AG10803 (cell line): ENCODE data around the gene GLRX5.

Source experiments
- DNase-seq: peaks from one replicate; pipeline ENCODE4 v3.0.0; 2010; ENCODE audit warnings: low read depth
- H3K4me3 ChIP-seq: 2 replicates; pipeline ENCODE4 v1.5.1; 2011; ENCODE audit warnings: mild to moderate bottlenecking, low read length, control low read depth
- TF ChIP-seq, protein P1 (sequence below): conservative IDR thresholded peaks from 2 replicates; pipeline ENCODE4 v1.5.1; 2011; ENCODE audit warnings: mild to moderate bottlenecking, low read length, control low read depth, inconsistent platforms

GLRX5 gene

DNA sequence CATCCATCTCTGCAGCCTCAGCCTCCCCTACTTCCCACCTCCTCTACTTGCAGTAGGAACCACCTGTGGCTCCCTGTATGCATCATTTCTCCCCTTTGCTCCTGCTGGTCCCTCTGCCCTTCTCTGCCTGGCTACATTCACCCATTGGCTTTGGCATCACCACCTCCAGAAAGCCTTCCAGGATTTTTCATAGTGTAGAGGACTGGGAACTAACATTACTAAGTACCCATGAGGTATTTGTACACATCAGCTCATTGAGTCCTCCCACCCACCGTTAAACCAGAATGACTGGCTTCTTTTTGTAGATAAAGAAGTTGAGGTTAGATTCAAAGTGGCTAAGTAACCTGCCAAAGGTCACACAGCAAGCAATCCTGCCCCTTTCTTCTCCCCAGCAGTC is 35.5 kb upstream of the GLRX5 start:
- TF ChIP-seq, protein P1, sequence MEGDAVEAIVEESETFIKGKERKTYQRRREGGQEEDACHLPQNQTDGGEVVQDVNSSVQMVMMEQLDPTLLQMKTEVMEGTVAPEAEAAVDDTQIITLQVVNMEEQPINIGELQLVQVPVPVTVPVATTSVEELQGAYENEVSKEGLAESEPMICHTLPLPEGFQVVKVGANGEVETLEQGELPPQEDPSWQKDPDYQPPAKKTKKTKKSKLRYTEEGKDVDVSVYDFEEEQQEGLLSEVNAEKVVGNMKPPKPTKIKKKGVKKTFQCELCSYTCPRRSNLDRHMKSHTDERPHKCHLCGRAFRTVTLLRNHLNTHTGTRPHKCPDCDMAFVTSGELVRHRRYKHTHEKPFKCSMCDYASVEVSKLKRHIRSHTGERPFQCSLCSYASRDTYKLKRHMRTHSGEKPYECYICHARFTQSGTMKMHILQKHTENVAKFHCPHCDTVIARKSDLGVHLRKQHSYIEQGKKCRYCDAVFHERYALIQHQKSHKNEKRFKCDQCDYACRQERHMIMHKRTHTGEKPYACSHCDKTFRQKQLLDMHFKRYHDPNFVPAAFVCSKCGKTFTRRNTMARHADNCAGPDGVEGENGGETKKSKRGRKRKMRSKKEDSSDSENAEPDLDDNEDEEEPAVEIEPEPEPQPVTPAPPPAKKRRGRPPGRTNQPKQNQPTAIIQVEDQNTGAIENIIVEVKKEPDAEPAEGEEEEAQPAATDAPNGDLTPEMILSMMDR, result no peak

DNA sequence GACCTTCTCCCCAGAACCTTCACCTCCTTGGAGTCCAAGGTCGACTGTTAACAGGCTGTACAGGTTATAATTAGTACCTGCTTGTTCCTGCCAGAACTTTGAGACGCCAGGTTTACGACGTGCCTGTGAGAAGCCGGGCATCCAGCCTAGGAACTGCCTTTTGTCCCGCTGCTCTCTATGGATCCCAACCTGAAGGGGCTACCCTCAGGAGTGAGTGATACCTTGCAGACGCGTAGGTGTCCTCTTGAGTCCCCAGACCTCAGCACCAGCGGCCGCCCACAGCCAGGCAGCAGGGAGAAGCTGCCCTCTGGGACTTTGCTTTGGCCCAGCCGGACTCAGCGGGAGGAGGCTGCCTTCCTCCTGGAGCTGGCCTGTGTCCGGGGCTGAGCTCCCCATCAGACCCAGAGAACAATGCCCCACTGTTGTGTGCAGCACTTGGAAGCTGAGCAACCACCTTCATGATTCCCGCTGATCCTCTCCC is 34.6 kb upstream of the GLRX5 start:
- DNase-seq, result no peak
- H3K4me3 ChIP-seq, result no peak overlapping the region
- TF ChIP-seq, protein P1, result no peak

More for the DNA sequence above, 35.5 kb upstream of the GLRX5 start:
- DNase-seq, result no peak
- H3K4me3 ChIP-seq, result no peak overlapping the region

DNA sequence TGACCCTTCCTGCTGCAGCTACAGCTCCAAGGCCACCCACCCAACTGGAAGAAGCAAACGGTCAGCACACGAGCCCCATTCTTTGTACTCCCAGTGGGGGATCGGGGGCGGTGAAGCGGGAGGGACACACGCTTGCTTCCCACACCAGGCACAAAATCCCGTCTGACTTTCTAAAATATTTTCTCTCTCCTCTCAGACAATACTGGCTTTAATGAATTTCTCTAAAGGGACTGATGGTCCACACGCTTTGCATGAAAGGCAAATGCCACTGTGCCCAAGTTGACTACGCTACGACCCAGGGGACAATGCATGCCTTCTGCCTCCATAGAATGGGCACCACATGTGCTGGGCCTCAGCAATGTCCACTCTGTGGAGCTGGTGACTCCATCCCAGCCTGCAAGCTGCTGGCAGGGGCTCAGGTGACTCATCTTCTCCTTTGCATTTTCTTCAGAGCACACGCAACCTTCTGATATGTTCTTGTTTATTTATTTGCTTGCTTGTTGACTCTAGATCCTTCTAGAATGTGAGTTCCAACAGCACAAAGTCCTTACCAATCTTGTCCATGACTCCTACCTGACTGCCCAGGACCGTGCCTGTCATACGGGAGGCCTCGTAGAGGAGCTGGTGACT is 34.0 kb upstream of the GLRX5 start:
- peak; percentile 85 for DNase-seq
- no peak overlapping the region for H3K4me3 ChIP-seq
- TF ChIP-seq, protein P1, result no peak; the same call in 1 of the 2 replicates

DNA sequence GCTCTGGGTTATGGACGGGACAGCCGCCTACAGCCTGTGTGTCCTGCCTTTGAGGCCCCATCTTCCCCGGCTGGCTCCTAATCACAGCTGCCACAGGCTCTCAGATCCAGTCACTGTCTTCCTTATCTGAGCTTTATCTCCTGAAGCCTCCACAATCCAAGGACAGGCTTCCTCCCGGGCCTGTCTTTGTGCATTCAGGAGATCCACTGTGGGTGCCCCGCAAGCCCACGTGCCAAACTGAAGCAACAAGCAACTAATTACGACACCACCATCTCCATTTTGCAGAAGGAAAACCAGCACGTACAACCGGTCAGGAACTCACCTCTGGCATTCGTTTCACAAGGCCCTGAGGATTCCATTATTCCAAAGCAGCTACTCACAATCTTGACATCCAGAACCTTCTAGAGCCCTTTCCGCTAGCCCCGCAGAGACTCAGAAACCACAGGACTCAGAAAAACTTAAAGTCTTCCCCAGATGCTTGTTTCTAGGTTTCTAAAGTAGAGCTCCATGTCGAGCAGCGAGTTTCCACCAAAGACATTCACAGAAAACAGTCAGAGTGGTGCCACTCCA is 32.4 kb upstream of the GLRX5 start:
- TF ChIP-seq, protein P1, result no peak
- no peak for DNase-seq
- no peak overlapping the region for H3K4me3 ChIP-seq

DNA sequence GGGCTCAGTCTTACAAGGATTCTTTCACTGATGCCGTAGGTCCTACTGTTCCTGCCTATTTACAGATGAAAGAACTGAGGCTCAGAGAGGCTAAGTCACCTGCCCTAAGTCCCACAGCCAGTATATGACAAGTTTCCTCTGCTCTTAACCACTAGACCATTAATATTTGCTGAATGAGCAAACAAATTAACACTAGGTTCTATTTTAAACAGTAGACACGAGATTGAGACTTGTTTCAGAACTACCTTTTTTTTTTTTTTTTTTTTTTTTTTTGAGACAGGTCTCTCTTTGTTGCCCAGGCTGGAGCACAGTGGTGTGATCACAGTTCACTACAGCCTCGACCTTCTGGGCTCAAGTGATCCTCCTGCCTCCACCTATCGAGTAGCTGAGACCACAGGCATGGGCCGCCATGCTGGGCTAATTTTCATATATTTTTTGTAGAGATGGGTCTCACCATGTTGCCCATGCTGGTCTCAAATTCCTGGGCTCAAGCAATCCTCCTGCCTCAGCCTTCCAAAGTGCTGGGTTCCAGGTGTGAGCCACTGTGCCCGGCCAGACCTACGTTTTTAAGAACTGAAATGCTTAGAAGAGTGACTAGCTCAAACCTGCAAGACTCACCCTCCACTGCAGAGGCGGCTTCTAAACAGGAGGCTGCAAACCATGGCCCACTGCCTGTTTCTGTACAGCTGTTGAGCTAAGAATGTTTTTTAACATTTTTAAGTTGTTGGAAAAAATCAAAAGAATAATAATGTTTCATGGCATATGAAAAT is 31.3 kb upstream of the GLRX5 start:
- no peak for DNase-seq
- TF ChIP-seq, protein P1, result no peak
- H3K4me3 ChIP-seq, result no peak overlapping the region

DNA sequence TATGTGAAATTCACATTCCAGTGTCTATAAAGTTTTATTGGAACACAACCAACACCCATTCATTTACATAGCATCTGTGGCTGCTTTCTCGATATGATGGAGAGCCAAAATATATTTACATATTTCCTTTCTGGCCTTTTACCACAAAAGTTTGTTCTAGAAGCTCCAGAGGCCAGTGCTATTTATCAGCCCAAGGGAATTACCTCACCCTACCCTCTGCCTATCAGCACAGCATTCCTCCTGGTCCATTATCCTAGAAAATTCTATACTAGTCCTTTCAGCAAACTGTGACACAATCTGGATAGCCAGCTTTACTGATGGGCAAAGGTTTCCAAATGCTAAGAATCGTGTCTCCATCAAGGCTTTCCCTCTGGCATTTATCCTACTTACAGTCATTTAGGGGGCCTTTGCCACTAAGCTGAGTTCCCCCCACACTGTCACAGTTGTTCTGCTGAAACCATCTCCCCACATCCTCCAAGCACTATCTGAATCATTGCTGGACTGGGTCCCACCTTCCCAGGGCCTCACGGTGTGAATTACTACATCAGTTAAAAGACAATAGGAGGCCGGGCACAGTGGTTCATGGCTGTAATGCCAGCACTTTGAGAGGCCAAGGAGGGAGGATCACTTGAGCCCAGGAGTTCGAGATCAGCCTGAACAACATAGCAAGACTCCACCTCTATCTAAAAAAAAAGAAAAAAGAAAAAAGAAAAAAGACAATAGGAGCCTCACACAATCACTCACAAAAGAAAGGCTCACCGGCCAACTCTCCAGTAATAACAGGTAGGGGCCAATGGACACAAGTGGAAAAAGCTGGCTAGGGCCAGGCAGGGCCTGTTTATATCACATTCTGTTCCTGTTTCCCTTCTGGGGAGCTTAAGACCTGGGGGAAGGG is 30.5 kb upstream of the GLRX5 start:
- H3K4me3 ChIP-seq, result no peak overlapping the region
- TF ChIP-seq, protein P1, result no peak
- peak; percentile 73 for DNase-seq
